HG02678 (cell line): Measurements from ENCODE around the gene PTPRB.
"Not testable (repeated sequence)": the region's sequence is repeated elsewhere in the genome, so short reads cannot be mapped to it uniquely, and the experiment has no call there.

Experiments used
- ATAC-seq: cut with Tn5 transposase; IDR thresholded peaks from one replicate; pipeline ENCODE4 v1.9.1; 2021; ENCODE audit warnings: mild to moderate bottlenecking, moderate library complexity; ENCODE audit not compliant: unreplicated experiment

PTPRB gene

DNA sequence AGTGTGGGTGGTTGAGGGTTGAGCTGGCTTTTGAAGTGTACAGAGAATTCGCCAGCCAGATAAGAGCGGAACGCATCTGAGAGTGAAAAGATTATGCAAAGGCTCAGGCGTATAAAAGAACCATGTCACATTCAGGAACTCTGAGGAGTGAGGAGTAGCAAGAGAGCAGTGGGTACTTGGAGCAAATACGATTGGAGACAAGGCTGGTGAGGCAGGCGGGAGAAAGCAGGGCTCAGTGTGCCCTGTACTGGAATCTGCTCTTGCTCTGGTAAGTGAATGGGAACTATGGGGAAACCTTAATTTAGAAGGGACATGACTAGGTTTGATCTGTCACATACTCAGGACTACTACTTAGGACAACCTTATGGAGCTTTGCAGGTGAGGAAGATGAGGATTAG, 87.0 kb downstream of the PTPRB start:
- ATAC-seq = no peak

DNA sequence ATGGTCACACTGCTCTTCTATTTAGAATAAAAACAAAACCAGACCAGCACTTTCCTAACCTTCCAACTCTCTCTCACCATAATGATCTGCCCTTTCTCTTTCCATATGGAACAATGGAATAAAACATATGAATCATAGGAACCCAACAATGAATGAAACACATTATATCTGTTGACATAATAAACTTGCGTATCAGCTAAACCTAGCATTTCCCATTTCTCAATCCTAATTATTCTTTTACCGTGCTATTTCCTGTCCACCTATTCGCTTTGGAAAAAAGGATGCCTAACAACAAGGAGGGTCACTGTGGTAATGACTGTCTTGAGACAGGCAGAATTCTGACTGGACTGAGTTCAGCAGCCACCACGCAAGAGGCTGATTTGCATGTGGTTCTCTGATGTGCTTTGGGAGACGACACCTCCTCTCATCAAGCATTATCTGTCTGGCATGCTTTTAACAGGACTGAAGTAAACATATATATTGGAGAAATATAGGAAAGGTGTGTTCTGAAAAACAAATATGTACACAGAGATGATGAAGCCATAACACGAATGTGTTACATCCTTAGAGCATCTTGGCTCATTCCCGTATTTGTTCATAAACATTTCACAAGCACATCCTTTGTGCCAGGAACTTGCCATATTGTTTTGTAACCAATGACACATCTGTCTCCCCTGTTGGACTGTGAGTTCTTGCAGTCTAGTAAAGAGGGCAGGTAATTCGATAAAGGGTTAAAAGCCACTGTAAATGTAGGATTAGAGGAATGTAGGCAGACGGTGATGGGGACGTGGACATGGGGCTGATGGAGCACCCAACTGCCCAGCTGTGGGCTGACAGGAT, 87.7 kb downstream of the PTPRB start:
- ATAC-seq = no peak

DNA sequence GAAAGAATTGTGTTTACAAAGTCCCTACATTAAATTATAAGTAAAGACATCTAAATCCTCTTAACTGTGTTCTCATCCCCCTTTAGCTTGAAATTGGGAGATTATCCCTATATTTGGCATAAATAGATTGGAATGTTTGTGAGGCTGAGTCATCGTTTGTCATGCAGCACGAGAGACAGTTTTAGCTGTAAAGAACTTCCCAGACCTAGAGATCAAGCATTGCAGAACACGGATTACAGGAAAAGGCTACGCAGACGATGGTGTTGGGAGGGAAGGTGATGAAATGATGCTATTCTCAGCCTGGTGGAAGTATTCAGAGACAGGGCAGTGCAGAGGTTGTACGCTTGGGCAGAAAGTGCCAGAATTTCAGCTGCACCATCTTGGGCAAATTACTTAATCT, 93.8 kb downstream of the PTPRB start:
- ATAC-seq = no peak

DNA sequence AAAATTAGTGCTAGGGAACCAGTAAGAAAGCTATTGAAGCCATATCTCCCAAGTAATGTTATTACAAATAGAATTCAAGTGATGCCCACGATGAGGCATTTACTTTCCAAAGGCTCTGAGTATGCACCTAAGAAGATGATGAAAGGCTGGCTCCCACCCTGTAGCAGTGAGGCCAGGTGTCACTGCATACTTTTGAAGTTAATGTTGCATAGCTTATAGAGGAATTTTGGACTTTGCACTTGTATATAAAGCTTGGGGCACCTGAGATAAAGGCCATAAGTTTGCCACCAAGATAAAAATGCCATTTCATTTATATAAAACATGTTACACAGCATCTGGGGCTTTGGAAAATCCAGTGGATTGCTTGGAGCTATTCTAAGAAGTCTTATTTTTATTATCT, 96.2 kb downstream of the PTPRB start:
- ATAC-seq = no peak

DNA sequence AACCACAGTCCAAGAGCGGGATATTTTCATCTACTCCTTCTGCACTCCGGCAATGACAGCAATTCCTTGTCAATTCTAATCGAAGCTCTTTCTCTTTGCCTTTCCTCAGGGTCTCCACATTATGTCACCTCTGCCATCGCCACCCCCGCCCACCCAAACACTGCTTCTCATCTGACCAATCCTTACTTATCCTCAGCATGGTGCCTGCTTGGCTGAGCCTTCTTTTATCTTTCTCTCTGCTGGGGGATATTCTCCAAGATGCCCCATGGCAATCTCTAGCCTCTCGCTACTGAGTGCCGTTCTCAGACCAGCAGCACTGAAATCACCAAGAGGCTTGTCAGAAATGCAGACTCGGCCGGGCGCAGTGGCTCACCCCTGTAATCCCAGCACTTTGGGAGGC, 100.6 kb downstream of the PTPRB start:
- no peak for ATAC-seq

DNA sequence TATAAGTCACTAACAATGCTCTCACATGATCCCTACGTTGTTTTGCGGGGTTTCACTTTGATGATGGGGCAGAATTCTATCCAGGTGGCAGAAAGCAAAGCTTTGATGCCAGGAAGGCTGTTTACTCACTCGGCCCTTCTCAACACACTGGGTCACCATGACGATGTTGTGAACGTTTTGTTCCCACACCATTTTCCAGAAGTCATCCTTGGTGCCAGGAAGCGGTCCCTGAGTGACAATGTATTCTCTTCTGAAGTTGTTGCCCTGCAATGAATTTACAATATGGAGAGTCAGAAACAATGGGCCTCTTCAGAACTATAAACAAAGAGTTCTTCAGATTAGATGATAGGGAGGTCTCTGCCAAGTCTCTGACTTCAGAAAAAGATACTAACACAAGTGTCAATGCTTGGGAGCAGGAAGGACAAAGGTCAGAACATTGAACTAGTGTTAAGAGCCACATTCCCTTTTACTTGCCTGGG, 101.3 kb downstream of the PTPRB start:
- no peak for ATAC-seq

DNA sequence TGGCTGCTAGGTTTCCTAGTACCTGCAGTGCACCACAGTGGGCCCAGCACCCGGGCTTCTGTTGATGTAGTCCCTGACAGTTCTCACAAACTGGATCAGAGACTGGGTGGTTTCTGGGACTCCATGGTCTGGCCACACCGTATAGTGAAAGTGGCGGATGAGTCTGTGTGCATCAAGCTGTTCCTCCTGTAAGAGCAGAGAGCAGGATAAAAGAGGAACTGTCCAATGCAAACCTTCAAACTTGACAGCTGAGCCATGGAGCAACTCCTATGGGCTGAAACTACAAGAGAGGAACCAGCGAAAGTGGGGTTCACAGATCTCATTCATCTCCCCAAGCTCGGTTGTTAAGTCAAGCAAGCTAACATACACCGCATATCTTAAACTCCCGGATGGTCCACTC, 102.8 kb downstream of the PTPRB start:
- no peak for ATAC-seq

DNA sequence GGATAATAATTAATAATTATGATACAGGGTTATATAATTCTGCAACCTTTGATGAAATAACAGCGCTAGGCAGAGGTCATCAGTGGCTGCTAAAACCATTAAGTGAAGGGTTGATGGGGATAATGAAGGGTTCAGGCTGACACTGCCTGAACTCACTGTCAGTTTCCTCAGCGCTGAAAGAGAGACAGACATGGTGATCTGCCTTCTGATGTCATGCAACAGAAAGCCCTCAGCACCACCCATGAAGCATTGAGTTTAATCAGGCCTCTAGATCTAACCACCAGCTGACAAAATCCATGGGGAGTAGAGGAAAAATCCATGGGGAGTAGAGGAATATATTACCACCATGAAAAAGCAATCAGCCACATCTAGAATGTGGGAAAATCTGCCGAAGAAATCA, 107.6 kb downstream of the PTPRB start:
- no peak for ATAC-seq

DNA sequence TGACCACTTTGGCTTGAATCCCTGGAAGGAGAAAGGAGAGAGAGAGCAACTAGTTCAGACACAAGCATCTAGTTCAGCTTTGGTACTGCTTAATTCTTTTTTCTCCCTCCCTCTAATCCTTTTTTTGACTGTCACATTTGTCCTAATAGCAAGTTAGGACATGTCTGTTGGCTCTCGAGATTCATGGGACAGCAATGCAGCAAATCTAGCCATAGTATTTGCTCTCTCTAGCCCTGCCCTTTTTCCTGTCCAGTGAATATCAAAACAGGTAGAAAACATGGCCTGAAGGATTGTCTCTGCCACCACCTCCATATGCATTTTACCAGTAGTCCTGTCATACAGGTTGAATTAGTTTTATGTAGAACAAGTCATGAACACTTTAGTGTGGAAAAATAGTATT, 116.4 kb downstream of the PTPRB start:
- no peak for ATAC-seq

DNA sequence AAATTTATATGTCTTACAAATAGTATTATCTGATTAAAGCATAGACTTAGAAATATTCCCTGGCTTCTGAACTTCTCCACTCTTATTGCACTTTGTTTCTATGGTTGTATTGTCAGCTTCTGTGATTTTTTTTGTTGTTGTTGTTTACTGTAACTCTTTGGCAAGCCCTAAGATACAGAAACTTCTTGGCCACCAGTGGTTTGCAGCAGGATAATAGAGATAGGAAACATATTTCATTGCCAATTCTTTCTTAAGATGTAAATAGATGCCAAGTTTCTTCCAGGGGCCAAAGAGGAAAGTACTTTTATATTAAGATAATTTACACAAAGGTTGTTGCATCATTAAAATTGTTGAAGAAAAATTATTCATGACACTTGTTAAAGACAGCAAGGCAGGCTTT, 123.8 kb downstream of the PTPRB start:
- no peak for ATAC-seq

DNA sequence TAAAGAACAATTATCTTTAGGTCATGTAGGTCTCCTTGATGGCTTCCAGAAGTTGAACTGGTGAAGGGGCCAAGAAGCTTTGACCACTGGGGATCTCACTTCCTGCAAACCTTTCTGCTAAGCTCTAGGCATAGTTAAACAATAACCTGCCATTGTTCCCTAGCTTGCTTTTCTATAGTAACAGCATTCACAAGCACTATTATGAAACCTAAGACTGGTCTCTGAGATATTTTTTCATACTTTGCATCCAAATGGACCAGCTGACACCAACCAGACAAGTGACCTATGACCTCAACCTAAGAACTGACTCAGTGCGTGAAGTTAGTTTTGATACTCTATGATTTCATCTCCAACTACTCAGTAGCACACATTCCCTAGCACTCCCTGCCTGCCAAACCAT, 129.1 kb downstream of the PTPRB start:
- no peak for ATAC-seq

DNA sequence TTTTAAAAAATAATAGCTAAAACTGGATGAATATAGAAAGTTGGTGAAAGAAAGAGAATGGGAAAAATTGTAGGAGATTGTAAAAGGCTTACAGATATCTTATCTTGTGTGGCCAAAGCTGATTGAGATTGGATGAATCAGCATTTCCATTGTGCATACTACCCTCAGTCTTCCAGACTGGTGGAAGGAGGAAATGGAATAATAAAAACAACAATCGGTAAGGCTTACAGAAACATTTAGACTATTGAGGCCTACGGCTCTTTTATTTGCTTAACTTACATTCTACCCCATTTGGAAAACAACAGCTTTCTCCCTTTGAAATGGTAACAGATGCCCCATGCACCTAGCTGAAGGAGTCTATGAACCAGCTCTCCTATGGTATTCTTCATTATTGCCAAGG, 129.8 kb downstream of the PTPRB start:
- no peak for ATAC-seq

DNA sequence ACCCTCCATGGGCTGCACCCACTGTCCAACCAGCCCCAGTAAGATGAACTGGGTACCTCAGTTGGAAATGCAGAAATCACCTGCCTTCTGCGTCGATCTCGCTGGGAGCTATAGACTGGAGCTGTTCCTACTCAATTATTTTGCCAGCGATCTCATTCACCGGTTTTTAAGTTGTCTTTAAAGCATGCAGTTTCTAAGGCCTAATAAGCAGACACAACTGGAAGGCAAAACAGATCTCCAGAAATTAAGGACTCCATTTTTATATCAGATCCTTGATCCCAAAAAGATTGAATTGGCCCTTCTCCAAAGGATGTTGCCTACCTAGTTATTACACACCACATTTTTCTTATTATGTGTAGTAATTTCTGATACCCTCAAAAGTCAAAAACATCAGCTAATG, 139.7 kb downstream of the PTPRB start:
- no peak for ATAC-seq

DNA sequence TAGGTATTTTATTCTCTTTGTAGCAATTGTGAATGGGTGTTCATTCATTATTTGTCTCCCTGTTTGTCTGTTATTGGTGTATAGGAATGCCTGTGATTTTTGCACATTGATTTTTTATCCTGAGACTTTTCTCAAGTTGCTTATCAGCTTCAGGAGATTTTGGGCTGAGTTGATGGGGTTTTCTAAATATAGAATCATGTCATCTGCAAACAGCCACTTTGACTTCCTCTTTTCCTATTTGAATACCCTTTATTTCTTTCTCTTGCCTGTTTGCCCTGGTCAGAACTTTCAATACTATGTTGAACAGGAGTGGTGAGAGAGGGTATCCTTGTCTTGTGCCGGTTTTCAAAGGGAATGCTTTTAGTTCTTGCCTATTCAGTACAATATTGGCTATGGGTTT, 144.3 kb downstream of the PTPRB start:
- not testable (repeated sequence) for ATAC-seq

DNA sequence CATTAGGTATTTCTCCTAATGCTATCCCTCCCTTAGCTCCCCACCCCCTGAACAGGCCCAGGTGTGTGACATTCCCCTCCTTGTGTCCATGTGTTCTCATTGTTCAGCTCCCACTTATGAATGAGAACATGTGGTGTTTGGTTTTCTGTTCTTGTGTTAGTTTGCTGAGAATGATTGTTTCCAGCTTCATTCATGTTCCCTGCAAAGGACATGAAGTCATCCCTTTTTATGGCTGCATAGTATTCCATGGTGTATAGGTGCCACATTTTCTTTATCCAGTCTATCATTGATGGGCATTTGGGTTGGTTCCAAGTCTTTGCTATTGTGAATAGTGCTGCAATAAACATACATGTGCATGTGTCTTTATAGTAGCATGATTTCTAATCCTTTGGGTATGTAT, 146.3 kb downstream of the PTPRB start:
- ATAC-seq = not testable (repeated sequence)

DNA sequence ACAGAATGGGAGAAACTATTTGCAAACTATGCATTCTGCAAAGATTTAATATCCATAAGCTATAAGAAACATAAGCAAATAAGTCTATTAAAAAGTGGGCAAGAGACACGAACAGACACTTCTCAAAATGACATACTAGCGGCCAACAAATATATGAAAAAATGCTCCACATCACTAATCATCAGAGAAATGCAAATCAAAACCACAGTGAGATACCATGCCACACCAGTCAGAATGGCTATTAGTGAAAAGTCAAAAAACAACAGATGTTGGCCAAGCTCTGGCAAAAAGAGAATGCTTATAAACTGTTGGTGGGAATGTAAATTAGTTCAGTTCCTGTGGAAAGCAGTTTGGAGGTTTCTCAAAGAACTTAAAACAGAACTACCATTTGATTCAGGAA, 149.8 kb downstream of the PTPRB start:
- peak; percentile 65 for ATAC-seq

DNA sequence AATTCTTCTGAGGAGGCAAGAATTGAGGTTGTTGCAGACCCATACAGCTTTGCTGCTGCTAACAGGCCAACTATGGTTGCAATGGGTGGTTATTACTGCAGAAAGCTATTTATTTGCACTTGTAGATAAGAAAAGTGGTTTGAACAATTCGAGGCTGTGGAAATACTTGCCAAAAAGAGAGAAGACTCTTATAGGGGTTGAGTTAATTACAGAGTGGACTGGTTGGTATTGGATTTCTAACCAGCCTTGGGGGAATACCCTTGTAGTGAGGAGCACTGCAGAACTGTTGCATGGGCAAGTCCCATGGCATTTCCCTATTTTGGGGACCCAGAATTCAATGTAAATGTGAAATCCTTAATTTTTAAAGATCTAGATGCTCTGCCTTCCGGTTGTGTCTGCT, 150.6 kb downstream of the PTPRB start:
- ATAC-seq = no peak

DNA sequence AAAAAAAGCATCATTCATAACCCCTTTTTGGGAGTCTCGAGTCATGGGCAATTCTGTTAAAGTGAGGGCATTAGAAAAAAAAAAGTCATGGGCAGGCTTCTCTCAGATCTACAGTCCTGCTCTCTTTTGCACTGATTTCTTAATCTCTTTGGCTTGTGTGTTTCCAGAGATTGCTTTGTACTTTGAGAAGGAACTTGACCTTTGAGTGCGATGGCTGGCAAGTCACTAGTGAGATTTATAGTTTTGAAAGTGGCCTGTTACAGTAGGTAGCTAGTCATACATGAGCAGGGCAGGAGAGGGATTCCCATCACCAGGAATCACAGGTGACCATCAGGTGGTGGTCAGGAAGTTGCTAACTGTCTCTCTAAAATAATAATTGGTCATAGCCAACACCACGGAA, 151.5 kb downstream of the PTPRB start:
- ATAC-seq = no peak

DNA sequence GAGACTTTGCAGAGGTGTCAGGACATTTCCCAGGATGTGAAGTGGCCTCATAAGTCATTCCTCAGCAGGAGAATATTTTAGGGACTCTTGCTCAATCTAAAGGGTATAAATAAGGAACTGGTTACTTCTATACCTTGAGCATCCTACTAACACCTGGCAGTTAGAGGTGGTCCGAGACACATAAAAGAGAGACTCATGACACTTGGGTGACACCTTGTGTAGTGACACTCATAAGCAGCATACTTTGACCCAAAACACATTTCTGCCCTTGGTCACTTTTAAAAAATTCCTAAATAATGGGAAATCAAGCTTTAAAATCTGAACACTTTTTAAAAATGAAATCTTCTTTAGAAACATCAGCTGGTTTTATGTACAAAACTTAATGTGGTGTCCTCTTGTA, 152.8 kb downstream of the PTPRB start:
- no peak for ATAC-seq

DNA sequence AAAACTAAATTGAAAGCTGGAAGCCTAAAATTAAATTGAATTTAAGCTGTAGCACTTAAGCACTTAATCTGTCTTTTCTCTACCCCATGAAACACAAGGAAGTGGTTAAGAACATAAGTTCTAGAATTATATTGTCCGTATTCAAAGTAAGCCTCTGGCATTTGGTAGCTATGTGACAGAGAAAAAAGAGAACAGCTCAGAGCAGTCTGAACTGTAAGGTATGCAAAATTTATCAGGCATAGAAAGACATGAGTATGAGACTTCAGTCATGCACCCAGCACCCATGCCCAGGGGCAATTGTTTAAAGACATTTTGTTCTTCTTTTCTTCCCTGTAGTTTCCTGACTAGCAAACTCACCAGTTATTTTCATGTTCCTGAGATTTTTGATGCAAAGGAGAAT, 154.5 kb downstream of the PTPRB start:
- no peak for ATAC-seq

DNA sequence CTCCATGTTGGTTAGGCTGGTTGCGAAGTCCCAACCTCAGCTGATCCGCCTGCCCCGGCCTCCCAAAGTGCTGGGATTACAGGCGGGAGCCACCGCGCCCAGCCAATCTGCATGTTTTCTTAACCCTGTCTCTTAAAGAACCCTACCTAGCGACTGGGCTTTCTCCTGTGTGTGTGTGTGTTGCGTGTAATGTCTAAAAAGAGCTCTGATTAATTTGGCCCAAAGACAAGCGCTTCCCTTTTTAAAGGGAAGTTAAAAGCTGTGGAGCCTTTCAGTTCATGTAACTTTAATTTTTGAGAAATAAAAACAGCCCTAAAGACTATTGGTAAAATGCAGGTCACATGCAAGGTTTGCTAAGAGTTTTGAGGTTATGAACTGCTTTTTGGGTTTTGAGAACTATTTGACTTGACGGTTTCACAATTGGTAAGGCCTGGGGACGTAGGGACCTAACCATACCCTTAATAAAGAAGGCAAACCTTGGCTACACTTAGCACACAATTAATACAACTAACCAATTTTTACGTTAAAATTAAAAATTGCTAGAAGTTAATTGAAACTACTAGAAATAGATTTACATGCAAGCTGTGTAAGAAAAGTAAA, 167.9 kb downstream of the PTPRB start:
- ATAC-seq = no peak

DNA sequence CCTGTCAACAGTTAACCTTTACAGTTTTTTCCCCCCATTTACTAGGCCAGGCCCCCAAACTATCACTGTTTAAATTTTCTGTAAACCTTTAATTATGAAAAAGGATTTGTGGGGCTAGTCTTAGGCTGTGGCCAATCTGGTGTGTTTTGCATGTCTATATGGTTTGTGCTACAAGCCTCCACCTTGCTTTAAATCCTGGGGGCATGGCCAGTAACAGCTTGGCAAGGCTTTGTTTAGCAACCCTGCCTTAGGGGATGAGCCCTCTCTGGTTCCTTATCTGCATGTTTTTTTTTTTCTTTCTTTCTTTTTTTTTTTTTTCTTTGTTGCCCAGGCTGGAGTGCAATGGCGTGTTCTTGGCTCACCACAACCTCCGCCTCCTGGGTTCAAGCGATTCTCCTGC, 168.5 kb downstream of the PTPRB start:
- no peak for ATAC-seq
